SK-N-MC (cell line): ENCODE data around the gene GNAT1.
"Not testable (repeated sequence)": the region's sequence is repeated elsewhere in the genome, so short reads cannot be mapped to it uniquely, and the experiment has no call there.

Experiments used
- DNase-seq: peaks from one replicate; pipeline ENCODE4 v3.0.0-alpha.2; 2011; ENCODE audit warnings: low read depth, low spot score
- H3K27ac ChIP-seq: fragments of 200-600 bp; sonication (generic); 2 replicates; pipeline ENCODE4 v1.5.1; 2016; ENCODE audit warnings: mixed run types
- H3K36me3 ChIP-seq: fragments of 200-600 bp; sonication (generic); 2 replicates; pipeline ENCODE4 v1.6.1; 2017; ENCODE audit warnings: antibody characterized with exemption, low read length, mixed read lengths; ENCODE audit not compliant: insufficient read depth
- H3K4me3 ChIP-seq: fragments of 200-600 bp; sonication (generic); 2 replicates; pipeline ENCODE4 v1.5.1; 2016
- H3K9ac ChIP-seq: fragments of 200-600 bp; sonication (generic); 2 replicates; pipeline ENCODE4 v1.8.0; 2017; ENCODE audit warnings: mixed run types, mixed read lengths; ENCODE audit not compliant: insufficient read length
- H3K9me3 ChIP-seq: fragments of 200-600 bp; sonication (generic); 2 replicates; pipeline ENCODE4 v1.6.1; 2017; ENCODE audit warnings: low read depth, mild to moderate bottlenecking, antibody characterized with exemption, low read length, moderate library complexity, mixed read lengths
- EZH2 ChIP-seq: fragments of 200-600 bp; sonication (generic); IDR thresholded peaks from one replicate; pipeline ENCODE4 v1.6.1; 2017; ENCODE audit warnings: antibody characterized with exemption
- FOXP2 ChIP-seq: optimal IDR thresholded peaks from 2 replicates; pipeline ENCODE3; 2011; ENCODE audit warnings: mild to moderate bottlenecking, moderate library complexity; ENCODE audit not compliant: insufficient read depth; ENCODE audit errors: extremely low read length, control extremely low read depth
- POLR2AphosphoS5 ChIP-seq: IDR thresholded peaks from 2 replicates; pipeline ENCODE4 v1.6.1; 2012; ENCODE audit warnings: mild to moderate bottlenecking, low read depth, low read length, borderline replicate concordance

GNAT1 gene

GRCh38 chr3:50210510-50211367 lies 19.3 kb downstream of the GNAT1 start:
- H3K36me3 ChIP-seq, result no peaks in the 10 kb centered on the region

GRCh38 chr3:50211368-50211717 lies 19.9 kb downstream of the GNAT1 start:
- H3K36me3 ChIP-seq, H3K9ac ChIP-seq, H3K27ac ChIP-seq, H3K4me3 ChIP-seq, H3K9me3 ChIP-seq, DNase-seq: not testable (repeated sequence)

More at GRCh38 chr3:50210510-50211367, 19.3 kb downstream of the GNAT1 start:
- H3K27ac ChIP-seq, result no peak overlapping the region
- no peak for DNase-seq
- H3K4me3 ChIP-seq, result no peak overlapping the region
- no peak overlapping the region for H3K9ac ChIP-seq
- no peak for TF ChIP-seq FOXP2
- no peak for TF ChIP-seq POLR2AphosphoS5
- no peak for TF ChIP-seq EZH2
- H3K9me3 ChIP-seq, result no peaks in the 10 kb centered on the region

GRCh38 chr3:50211930-50212329 lies 20.5 kb downstream of the GNAT1 start:
- no peaks in the 10 kb centered on the region for H3K9me3 ChIP-seq
- H3K4me3 ChIP-seq, result no peak overlapping the region
- no peaks in the 10 kb centered on the region for H3K36me3 ChIP-seq
- no peak overlapping the region for H3K27ac ChIP-seq
- H3K9ac ChIP-seq, result no peak overlapping the region
- no peak for TF ChIP-seq FOXP2
- no peak for TF ChIP-seq EZH2
- TF ChIP-seq POLR2AphosphoS5, result no peak
- no peak for DNase-seq

GRCh38 chr3:50212502-50212901 lies 21.1 kb downstream of the GNAT1 start:
- TF ChIP-seq POLR2AphosphoS5, result no peak
- no peak for TF ChIP-seq EZH2
- no peak for TF ChIP-seq FOXP2
- Histone ChIP-seq H3K9me3 (no peaks in the 10 kb centered on the region), H3K27ac (no peak overlapping the region), H3K36me3 (no peaks in the 10 kb centered on the region), H3K9ac (no peak overlapping the region), H3K4me3 (no peak overlapping the region)
- no peak for DNase-seq

GRCh38 chr3:50212971-50213370 lies 21.6 kb downstream of the GNAT1 start:
- TF ChIP-seq FOXP2 (no peak), EZH2 (no peak), POLR2AphosphoS5 (no peak)
- no peak overlapping the region for H3K27ac ChIP-seq
- no peaks in the 10 kb centered on the region for H3K36me3 ChIP-seq
- DNase-seq, result no peak
- no peak overlapping the region for H3K4me3 ChIP-seq
- H3K9ac ChIP-seq, result no peak overlapping the region
- no peaks in the 10 kb centered on the region for H3K9me3 ChIP-seq

GRCh38 chr3:50213373-50213772 lies 22.0 kb downstream of the GNAT1 start:
- no peak for DNase-seq
- Histone ChIP-seq H3K9ac (no peak overlapping the region), H3K9me3 (no peaks in the 10 kb centered on the region), H3K4me3 (no peak overlapping the region), H3K36me3 (no peaks in the 10 kb centered on the region), H3K27ac (no peak overlapping the region)
- TF ChIP-seq EZH2 (no peak), FOXP2 (no peak), POLR2AphosphoS5 (no peak)

- H3K9me3 ChIP-seq, result no peaks in the 10 kb centered on the region
- no peak for DNase-seq
- H3K36me3 ChIP-seq, result no peaks in the 10 kb centered on the region
- TF ChIP-seq POLR2AphosphoS5 (no peak), EZH2 (no peak), FOXP2 (no peak)
- H3K4me3 ChIP-seq, result no peak overlapping the region
- H3K27ac ChIP-seq, result no peak overlapping the region
- no peak overlapping the region for H3K9ac ChIP-seq
Observed at GRCh38 chr3:50214824-50215223, 23.4 kb downstream of the GNAT1 start.

- H3K27ac ChIP-seq, result no peak overlapping the region
- no peak overlapping the region for H3K9ac ChIP-seq
- TF ChIP-seq FOXP2 (no peak), POLR2AphosphoS5 (no peak), EZH2 (no peak)
Observed at GRCh38 chr3:50215529-50215928, 24.1 kb downstream of the GNAT1 start.

GRCh38 chr3:50217681-50218080 lies 26.3 kb downstream of the GNAT1 start:
- no peak overlapping the region for H3K27ac ChIP-seq
- no peak overlapping the region for H3K9ac ChIP-seq
- H3K36me3 ChIP-seq, result no peaks in the 10 kb centered on the region
- DNase-seq, result no peak
- H3K9me3 ChIP-seq, result no peaks in the 10 kb centered on the region
- H3K4me3 ChIP-seq, result no peak overlapping the region
- no peak for TF ChIP-seq EZH2
- no peak for TF ChIP-seq POLR2AphosphoS5
- TF ChIP-seq FOXP2, result no peak

More at GRCh38 chr3:50215529-50215928, 24.1 kb downstream of the GNAT1 start:
- no peaks in the 10 kb centered on the region for H3K36me3 ChIP-seq
- no peaks in the 10 kb centered on the region for H3K9me3 ChIP-seq
- DNase-seq, result no peak
- H3K4me3 ChIP-seq, result no peak overlapping the region
